ENCODE measurements around the gene TBATA. TPM values are rescaled to one million over a fixed set of nuclear protein-coding genes. Genes with fewer than 3 reads are reported as not detected.

The TBATA gene
- total and polyA plus RNA-seq, 2 of the 8 experiments (the other 6 are each of a cell fraction or from before 2014, with no cell fraction given), result not detected

GRCh38 chr10:70797840-70798239, 12.7 kb upstream of the TBATA start:
- Histone ChIP-seq H2AFZ (ENCODE audit: low read length) (no peak overlapping the region), H3K4me2 (ENCODE audit: insufficient read depth in 1 of 2, low read depth in 2 of 2, low read length in 2 of 2) (no peak overlapping the region), H3K9me3 (ENCODE audit: insufficient read depth in 2 of 2, low read depth in 1 of 2, low read length in 1 of 2) (no peaks in the 10 kb centered on the region), H3K18ac (ENCODE audit: extremely low read depth, low read length) (no peak overlapping the region), H2BK120ac (replicated peaks; ENCODE audit: low read depth, low read length) (no peak overlapping the region), H3K36me3 (ENCODE audit: control insufficient read depth in 2 of 4, insufficient read depth in 4 of 4, low read length in 3 of 4) (no peaks in the 10 kb centered on the region), H3K27ac (ENCODE audit: low read depth, low read length) (no peak overlapping the region), H4K20me1 (replicated peaks in 1 of 2; ENCODE audit: control insufficient read depth in 1 of 2, insufficient read depth in 2 of 2, low read length in 2 of 2) (no peaks in the 10 kb centered on the region), H3K27me3 (replicated peaks in 1 of 4; ENCODE audit: control insufficient read depth in 3 of 4, extremely low read depth in 1 of 4, insufficient read depth in 3 of 4, low read length in 3 of 4) (no peaks in the 10 kb centered on the region), H3K56ac (replicated peaks; ENCODE audit: insufficient read length, low read depth, low read length) (no peak overlapping the region), H3K23ac (ENCODE audit: insufficient read length) (no peak overlapping the region), H4K91ac (replicated peaks; ENCODE audit: insufficient read length, low read length) (no peak overlapping the region), H3K4ac (replicated peaks; ENCODE audit: insufficient read length, low read depth, low read length) (no peak overlapping the region), H3K4me3 (ENCODE audit: extremely low read depth in 1 of 4, insufficient read depth in 2 of 4, low read depth in 3 of 4, low read length in 4 of 4) (no peak overlapping the region), H3K23me2 (ENCODE audit: low read depth, low read length) (no peaks in the 10 kb centered on the region), H4K5ac (ENCODE audit: insufficient read length, low read depth, low read length) (no peak overlapping the region), H3K9ac (replicated peaks in 1 of 4; ENCODE audit: extremely low read depth in 1 of 4, low read depth in 3 of 4, low read length in 3 of 4) (no peak overlapping the region), H3K79me1 (ENCODE audit: low read depth, low read length) (no peaks in the 10 kb centered on the region), H2BK15ac (ENCODE audit: low read length) (no peak overlapping the region), H3K79me2 (ENCODE audit: control insufficient read depth in 1 of 2, insufficient read depth in 2 of 2, low read length in 2 of 2) (no peaks in the 10 kb centered on the region), H2BK5ac (ENCODE audit: low read depth, low read length) (no peak overlapping the region), H3K14ac (ENCODE audit: insufficient read length) (no peak overlapping the region), H3K4me1 (replicated peaks in 1 of 4; ENCODE audit: control insufficient read depth in 3 of 4, insufficient read depth in 4 of 4, low read length in 3 of 4) (no peaks in the 10 kb centered on the region), H2BK12ac (ENCODE audit: low read depth, low read length) (no peak overlapping the region), H2AK5ac (ENCODE audit: low read depth, low read length) (no peak overlapping the region), H4K8ac (ENCODE audit: extremely low read depth, insufficient read depth, low read length) (no peak overlapping the region; the same call in 1 of the 2 replicates), H2BK20ac (ENCODE audit: low read length) (no peak overlapping the region)
- 85% methylated on average over 7 of the region's 7 CpGs; no CpG with 5 or more reads in 1 of the 2 experiments for WGBS, 2 experiments (ENCODE audit: extremely low coverage in 1 of 2, insufficient coverage in 1 of 2, insufficient read length in 1 of 2, insufficient replicate concordance in 2 of 2, low coverage in 1 of 2, low lambda C conversion rate in 2 of 2, missing lambda C conversion rate in 1 of 2)
- FAIRE-seq, result no peak
- POLR2A ChIA-PET (ENCODE audit: partially characterized antibody), result interaction anchor here (0.6 kb wide), 1 partner anchor 16 kb away, joined by 3 read pairs; no protein-coding TSS in a partner anchor
- no peak for DNase-seq (ENCODE audit: low read depth in 1 of 2, low spot score in 2 of 2)
- CTCF ChIA-PET (ENCODE audit: partially characterized antibody), result interaction anchor here (0.6 to 1.0 kb wide), 2 partner anchors 82 to 138 kb away, joined by 3 read pairs; no protein-coding TSS in a partner anchor
- TF ChIP-seq SUZ12 (IDR thresholded peaks at IDR 0.05; ENCODE audit: low read length) (no peak), ATF2 (IDR thresholded peaks at IDR 0.05; ENCODE audit: low read length) (no peak), CHD2 (IDR thresholded peaks at IDR 0.05; ENCODE audit: low read length) (no peak), TEAD4 (IDR thresholded peaks at IDR 0.05; ENCODE audit: low read depth, low read length) (no peak), CHD1 (IDR thresholded peaks at IDR 0.05; ENCODE audit: low read depth, low read length) (no peak), TAF7 (optimal IDR thresholded peaks at IDR 0.05; ENCODE audit: borderline replicate concordance, low read depth, low read length) (no peak), FOSL1 (IDR thresholded peaks at IDR 0.05; ENCODE audit: insufficient read depth, low read depth, low read length) (no peak), SRF (IDR thresholded peaks at IDR 0.05; ENCODE audit: low read depth, low read length) (no peak), CBX5 (IDR thresholded peaks at IDR 0.05; ENCODE audit: low read depth, low read length) (no peak), NANOG (IDR thresholded peaks at IDR 0.05; ENCODE audit: insufficient read depth, low read depth, low read length, poor library complexity, severe bottlenecking) (no peak), SIRT6 (IDR thresholded peaks at IDR 0.05; ENCODE audit: low read length) (no peak), CBX8 (IDR thresholded peaks at IDR 0.05; ENCODE audit: borderline replicate concordance, low read depth, low read length) (no peak), RNF2 (IDR thresholded peaks at IDR 0.05; ENCODE audit: borderline replicate concordance, low read depth, low read length, missing control alignments, poor library complexity, severe bottlenecking) (no peak)

Measured in H1 (cell line).